RWPE2 (cell line): ENCODE results near the gene TTLL4.

Experiments used
- ATAC-seq: fragments of 200-7000 bp; cut with Tn5 transposase; 3 replicates; pipeline ENCODE4 v1.9.1; 2021; ENCODE audit warnings: low read depth
- DNase-seq: peaks from one replicate; pipeline ENCODE4 v3.0.0-alpha.2; 2020; ENCODE audit warnings: low spot score
- H3K27ac ChIP-seq: fragments of 450-650 bp; 2 replicates; pipeline ENCODE4 v1.5.1; 2017; ENCODE audit warnings: mild to moderate bottlenecking; ENCODE audit not compliant: poor library complexity, severe bottlenecking
- H3K27me3 ChIP-seq: fragments of 250-450 bp; sonication (Bioruptor Pico); 2 replicates; pipeline ENCODE4 v1.5.1; 2021; ENCODE audit warnings: mild to moderate bottlenecking, moderate library complexity; ENCODE audit not compliant: insufficient read depth, poor library complexity, severe bottlenecking
- H3K36me3 ChIP-seq: fragments of 250-450 bp; sonication (Bioruptor Pico); 2 replicates; pipeline ENCODE4 v1.5.1; 2020; ENCODE audit warnings: low read depth, mild to moderate bottlenecking, moderate library complexity
- H3K4me1 ChIP-seq: fragments of 250-450 bp; sonication (Bioruptor Pico); 2 replicates; pipeline ENCODE4 v1.5.1; 2021; ENCODE audit warnings: mild to moderate bottlenecking, moderate library complexity; ENCODE audit not compliant: insufficient read depth, poor library complexity, severe bottlenecking
- H3K4me3 ChIP-seq: fragments of 250-450 bp; sonication (Bioruptor Pico); 2 replicates; pipeline ENCODE4 v1.5.1; 2021; ENCODE audit warnings: mild to moderate bottlenecking, moderate library complexity; ENCODE audit not compliant: severe bottlenecking
- H3K9me3 ChIP-seq: fragments of 250-450 bp; sonication (Bioruptor Pico); 2 replicates; pipeline ENCODE4 v1.5.1; 2021; ENCODE audit warnings: mild to moderate bottlenecking, moderate library complexity; ENCODE audit not compliant: severe bottlenecking
- CTCF ChIP-seq: fragments of 450-650 bp; IDR thresholded peaks from one replicate; pipeline ENCODE4 v1.5.1; 2017; ENCODE audit warnings: mild to moderate bottlenecking, moderate library complexity; ENCODE audit not compliant: poor library complexity, severe bottlenecking

Gene TTLL4

GRCh38 chr2:218798767-218799504 is 88.3 kb downstream of the TTLL4 start:
- Histone ChIP-seq H3K4me1 (no peaks in the 10 kb centered on the region), H3K27ac (no peak overlapping the region), H3K27me3 (no peaks in the 10 kb centered on the region), H3K4me3 (no peak overlapping the region), H3K36me3 (no peaks in the 10 kb centered on the region), H3K9me3 (no peaks in the 10 kb centered on the region)
- no peak for TF ChIP-seq CTCF
- ATAC-seq = no peak
- DNase-seq = no peak

- DNase-seq = no peak
- Histone ChIP-seq H3K27me3 (no peaks in the 10 kb centered on the region), H3K9me3 (peaks cover 2% of the 10 kb centered on the region), H3K27ac (no peak overlapping the region), H3K4me1 (no peaks in the 10 kb centered on the region), H3K4me3 (no peak overlapping the region), H3K36me3 (no peaks in the 10 kb centered on the region)
- TF ChIP-seq CTCF = no peak
- ATAC-seq = no peak
Observed at GRCh38 chr2:218799990-218800389, 89.4 kb downstream of the TTLL4 start.

- H3K27ac ChIP-seq = no peak overlapping the region
- TF ChIP-seq CTCF = no peak
- no peak for ATAC-seq
- H3K4me3 ChIP-seq = no peak overlapping the region
- peaks cover 10% of the 10 kb centered on the region for H3K4me1 ChIP-seq
- H3K9me3 ChIP-seq = peaks cover 2% of the 10 kb centered on the region
- no peaks in the 10 kb centered on the region for H3K27me3 ChIP-seq
- no peaks in the 10 kb centered on the region for H3K36me3 ChIP-seq
- no peak for DNase-seq
Observed at GRCh38 chr2:218802386-218802994, 91.9 kb downstream of the TTLL4 start.

- no peaks in the 10 kb centered on the region for H3K27me3 ChIP-seq
Observed at GRCh38 chr2:218804817-218805216, 94.2 kb downstream of the TTLL4 start.

More at GRCh38 chr2:218804817-218805216, 94.2 kb downstream of the TTLL4 start:
- Histone ChIP-seq H3K4me3 (no peak overlapping the region), H3K27ac (no peak overlapping the region), H3K9me3 (peaks cover 2% of the 10 kb centered on the region), H3K36me3 (no peaks in the 10 kb centered on the region), H3K4me1 (peaks cover 10% of the 10 kb centered on the region)
- ATAC-seq (no peak), DNase-seq (no peak)
- TF ChIP-seq CTCF = no peak
